Umbilical cord (tissue), 2 donors: ENCODE data around the gene SEL1L3. TPM values are rescaled to one million over a fixed set of nuclear protein-coding genes. Genes with fewer than 3 reads are reported as not detected.

Experiments
- DNase-seq: peaks from one replicate; pipeline ENCODE4 v3.0.0-alpha.2; 2015; ENCODE audit warnings: low spot score
- total RNA-seq: library from RNA; depleted of rRNA; stranded (reverse); fragments of >200 nt; gene quantifications from one replicate; pipeline ENCODE4 v1.2.3, GENCODE V29; 2014; ENCODE audit warnings: low replicate concordance; ENCODE audit not compliant: insufficient read depth

SEL1L3 gene
- total RNA-seq, 1 donor from 2014 or later, result 9.1 TPM

DNA sequence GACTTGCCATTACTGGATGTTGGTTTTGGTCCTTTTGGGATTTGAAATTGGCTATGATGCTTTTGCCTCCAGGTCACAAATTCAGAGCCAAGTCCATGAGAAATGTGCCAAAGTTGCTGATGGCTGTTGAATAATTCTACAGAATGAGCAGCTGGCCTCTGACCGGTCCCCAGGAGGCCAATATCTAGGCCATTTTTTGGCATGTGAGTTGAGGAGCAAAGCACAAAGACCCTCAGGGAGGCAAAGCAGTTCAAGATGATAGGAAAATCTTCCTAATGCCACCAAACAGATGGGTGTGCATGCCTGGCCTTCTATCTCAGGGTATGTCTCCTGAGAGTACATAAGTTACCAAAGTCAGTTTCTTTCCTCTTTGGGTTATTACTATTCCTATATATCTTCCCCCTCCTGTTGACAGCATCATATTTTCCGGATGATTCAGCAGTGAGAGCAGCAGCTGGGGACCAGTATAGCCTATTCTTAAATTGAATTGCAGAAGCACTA, 44.4 kb downstream of the SEL1L3 start:
- DNase-seq, result no peak

DNA sequence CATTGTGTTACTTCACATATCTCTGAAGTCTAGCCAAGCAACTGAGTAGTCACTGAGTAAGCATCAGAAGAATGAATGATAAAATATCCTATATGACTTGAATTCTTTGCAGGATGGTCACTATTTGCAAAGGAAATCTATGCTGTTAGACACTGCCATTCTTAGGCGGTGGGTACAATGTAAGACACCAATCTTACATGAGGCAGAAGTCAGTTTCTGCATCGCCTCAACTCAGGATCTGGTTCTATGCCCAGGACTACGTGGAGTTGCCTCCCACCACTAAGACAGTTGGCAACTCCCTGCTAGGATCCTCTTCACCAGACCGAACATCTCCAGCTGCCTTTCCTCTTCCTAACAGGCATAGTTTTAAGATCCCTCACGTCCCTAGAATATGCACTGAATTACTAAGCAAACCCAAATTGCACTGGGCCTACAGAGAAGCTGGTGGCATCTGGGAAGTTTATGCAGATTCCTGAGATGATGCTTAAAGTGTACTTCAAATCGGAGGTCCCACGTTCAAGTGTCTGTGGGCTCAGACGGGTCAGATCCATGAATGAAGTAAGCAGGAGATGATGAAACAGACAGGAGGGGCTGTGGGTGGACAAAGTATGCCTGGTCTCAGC, 45.6 kb downstream of the SEL1L3 start:
- peak; percentile 48 for DNase-seq

- DNase-seq, result no peak
Observed at GRCh38 chr4:25816591-25817058, 46.2 kb downstream of the SEL1L3 start.

DNA sequence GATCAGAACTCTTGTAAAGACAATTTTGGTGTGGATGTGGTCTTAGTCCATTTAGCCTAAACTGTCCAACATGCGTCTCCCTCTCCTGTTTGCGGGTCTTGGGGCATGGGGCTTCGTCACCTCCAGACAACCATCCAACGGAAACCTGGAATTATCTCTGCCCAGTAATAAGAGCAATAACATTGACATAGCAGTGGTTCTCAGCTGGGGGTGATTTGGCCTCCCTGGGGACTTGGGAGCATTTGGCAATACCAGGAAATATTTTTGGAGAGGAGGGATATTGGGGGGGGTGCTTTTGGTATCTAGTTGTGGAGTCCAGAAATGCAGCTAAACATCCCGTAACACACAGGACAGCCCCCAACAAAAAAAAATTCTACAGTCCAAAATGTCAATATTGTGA, 47.2 kb downstream of the SEL1L3 start:
- no peak for DNase-seq

DNA sequence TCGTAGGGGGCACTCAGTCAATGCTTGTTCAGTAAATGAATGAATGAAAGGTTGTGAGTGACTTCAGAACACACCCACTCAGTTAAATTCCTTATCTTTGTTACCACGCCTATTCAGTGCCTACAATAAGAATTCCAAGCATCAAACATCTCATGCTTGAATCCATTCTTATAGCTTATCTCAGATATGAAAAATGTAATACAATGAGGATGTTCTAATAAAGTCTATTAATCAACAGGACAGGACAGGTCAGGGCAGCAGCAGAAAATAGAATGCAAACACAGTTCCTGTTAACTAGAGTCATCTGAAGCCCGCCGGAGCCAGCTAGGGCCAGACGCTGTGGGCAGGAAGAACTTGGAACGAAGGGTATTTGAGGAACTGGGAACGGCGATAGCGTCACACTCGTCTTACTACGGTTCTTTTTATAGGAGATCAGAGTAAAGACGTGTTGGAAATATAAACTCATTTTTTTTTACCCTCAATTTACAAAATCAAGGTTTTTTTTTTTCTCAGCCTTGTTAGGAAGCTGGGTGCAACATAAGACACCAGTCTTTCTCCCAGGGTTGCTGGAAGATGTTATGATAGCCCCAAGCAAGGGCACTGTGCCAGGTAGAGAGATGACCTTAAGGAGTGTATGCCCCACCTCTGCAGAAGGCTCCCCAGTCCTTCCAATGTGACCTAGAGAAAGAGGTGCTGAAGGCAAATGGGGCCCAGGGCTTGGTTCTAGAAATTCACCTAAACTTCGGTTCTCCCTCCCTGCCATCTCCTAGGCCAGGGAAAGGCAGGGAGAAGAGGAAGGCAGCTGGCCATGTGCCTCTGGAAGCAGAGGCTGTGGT, 48.3 kb downstream of the SEL1L3 start:
- peak; percentile 46 for DNase-seq

- no peak for DNase-seq
Observed at GRCh38 chr4:25813448-25814106, 49.2 kb downstream of the SEL1L3 start.

DNA sequence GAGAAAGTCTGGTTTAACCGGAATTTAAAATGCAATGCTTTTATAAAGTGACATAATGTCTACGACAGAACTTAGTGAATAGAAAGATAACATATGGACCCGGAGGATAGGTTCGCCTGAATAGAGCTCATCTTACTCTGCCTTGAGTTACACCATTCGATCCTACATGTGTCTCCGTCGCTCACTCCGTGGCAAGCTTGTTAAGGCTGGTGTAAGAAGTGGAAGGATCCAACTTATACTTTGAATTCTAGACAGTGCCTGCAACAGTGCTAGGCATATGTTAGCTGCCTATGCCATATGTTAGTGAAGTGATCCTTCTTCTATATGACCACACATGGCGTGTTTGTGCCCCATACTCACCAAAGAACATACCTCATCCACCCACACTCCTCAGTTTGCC, 50.9 kb downstream of the SEL1L3 start:
- DNase-seq, result no peak

- no peak for DNase-seq
Observed at GRCh38 chr4:25811374-25811690, 51.5 kb downstream of the SEL1L3 start.

GRCh38 chr4:25810461-25811373, 52.1 kb downstream of the SEL1L3 start:
- DNase-seq, result peak; percentile 22

DNA sequence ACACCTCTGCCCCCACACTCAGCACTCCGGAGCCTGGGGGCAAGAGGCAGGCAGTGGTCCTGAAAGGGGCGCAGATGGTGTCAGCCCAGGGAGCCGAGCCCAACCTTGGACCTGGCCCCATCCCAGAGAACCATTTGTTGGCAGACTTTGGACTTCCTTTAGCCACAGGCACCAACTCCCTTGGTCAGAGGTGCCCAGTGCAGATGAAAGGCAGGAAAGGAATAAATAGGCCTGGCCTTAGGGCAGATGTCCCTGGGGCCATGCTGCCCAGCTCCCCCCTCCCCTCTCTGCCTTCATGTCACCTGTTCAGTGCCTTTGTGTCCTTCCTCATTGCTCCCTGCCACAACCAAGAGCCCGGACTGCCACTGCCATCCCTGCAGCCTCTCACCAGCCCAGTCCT, 52.8 kb downstream of the SEL1L3 start:
- no peak for DNase-seq

- peak; percentile 61 for DNase-seq
Observed at GRCh38 chr4:25807102-25807728, 55.6 kb downstream of the SEL1L3 start.

DNA sequence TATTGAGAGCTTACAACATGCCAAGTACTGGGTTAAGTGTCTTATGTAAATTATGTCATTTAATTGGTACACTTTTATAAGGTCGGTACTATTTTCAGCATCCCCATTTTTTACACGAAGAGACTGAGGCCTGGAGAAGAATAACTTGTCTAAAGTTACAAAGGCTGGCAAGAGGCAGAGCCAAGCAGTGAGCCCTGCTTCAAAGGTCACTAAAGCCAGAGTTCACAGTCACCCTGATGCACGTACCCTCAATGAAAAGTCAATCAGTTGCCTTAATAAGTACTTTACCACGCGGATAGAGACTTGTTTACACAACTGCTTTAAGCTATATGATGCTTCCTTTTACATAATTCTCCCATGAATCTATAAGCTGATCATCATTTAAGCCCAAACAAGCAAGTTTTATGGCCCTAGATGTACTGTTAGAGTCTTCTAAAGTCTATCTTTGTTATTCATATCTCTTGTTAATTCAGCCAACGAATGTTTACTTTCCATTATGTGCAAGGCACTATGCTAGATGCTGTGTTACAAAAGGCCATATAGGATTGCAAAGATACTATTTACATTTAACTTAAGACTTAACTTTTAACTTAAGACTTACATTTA, 57.4 kb downstream of the SEL1L3 start:
- DNase-seq, result no peak

GRCh38 chr4:25803720-25804225, 59.0 kb downstream of the SEL1L3 start:
- DNase-seq, result peak; percentile 62

DNA sequence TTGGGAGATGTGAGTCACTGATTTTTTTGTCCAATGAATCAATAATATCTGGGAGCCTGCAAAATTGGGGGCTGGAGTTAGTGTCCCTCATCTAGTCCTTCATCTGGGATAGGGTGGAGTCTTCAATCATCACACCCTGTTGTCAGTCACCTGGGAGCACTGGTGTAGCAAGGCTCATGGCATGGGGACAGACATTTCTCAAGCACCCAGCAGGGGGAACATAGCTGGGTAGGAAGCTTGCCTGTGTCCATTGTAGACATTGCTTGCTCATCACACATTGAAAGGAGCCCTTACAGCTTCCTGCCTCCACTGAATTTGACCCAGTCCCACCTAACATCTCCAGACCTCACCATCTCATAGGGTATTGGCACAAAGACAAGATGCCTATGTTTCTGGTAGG, 61.2 kb downstream of the SEL1L3 start:
- no peak for DNase-seq

DNA sequence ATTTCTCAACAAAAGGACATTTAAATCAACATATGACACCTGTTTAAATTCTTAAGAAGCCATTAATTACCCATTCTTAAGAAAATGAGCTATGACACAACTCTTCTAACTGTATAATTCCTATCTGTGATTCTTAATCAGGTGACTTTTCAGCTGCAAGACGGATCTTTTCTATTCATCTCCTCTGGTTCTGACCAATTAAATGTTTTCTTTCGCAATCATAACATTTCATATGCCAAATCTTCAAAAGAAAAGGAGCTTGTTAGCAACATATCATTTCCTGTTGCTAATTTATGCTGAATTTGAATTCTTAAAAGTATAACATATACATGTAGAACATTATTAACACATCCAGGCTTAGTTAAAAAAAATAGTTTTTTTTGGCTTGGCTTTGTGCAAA, 62.5 kb downstream of the SEL1L3 start:
- DNase-seq, result no peak

- DNase-seq, result no peak
Observed at GRCh38 chr4:25799522-25799921, 63.3 kb downstream of the SEL1L3 start.

DNA sequence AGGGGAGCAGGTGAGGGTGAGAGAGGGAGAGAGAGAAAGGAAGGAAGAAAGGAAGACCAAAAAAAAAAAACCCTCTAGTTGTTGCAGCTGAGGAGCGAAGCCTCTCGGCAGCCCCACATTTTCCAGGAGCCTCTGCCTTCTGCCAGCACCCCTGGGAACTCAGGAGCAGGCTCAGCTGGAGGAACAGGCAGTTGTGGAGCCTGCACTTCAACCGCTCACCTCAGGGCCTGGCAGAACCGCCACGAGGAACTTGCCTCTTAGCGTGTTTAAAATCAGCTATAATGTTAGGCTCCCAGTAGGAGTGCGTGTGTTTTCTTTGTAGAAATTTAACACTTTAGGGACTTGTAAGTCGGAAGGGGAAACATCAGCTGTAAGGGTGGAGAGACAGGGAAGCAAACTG, 65.7 kb downstream of the SEL1L3 start:
- DNase-seq, result no peak

DNA sequence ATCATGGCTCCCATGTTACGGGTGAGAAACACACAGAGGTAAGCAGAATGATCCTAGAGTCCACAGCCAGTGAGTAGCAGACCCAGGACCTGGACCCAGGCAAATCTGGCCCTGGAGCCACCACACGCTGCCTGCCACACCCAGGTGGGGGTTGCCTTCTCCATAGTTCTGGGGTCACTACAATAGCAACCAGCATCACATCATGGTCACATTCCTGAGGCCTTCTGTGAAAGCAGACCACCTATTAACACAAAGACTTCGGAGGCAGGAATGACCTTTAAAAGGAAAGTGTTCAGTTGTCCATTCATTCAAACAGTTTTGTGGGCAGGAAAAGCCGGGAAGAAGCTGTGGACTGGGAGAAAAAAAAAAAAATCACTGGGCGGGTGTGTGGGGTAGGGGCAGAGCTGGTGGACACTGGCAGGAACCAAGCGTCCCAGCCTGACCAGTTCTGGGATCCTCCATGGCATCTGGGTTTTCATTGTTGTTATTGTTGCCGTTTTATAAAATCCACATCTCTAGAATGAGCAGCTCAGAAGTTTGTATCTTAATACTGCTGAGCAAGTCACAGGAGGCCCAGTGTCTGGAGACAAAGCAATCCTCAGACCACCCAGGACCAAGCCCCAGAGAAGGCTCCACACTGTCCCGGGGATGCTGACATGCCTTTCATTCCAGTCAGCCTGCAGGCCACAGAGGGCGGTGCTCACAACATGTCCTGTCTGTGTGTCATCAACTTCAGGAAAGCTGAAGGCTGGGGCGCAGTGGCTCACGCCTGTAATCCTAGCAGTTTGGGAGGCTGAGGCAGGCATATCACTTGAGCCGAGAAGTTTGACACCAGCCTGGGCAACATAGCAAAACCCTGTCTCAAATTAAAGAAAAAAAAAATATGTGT, 67.0 kb downstream of the SEL1L3 start:
- DNase-seq, result peak; percentile 72

GRCh38 chr4:25795091-25795490, 67.7 kb downstream of the SEL1L3 start:
- no peak for DNase-seq
